CD14-positive monocyte (primary cell): Measurements from ENCODE around the gene CLCA1. TPM values are rescaled to one million over a fixed set of nuclear protein-coding genes. Genes with fewer than 3 reads are reported as not detected.

Source experiments
- DNase-seq, 3 donors: peaks; one replicate each; pipeline ENCODE4 v3.0.0-alpha.2; 2011 to 2022
- H2AFZ ChIP-seq: 2 replicates; pipeline ENCODE4 v1.6.0; 2012; ENCODE audit warnings: mild to moderate bottlenecking, low read depth, low read length, inconsistent platforms; ENCODE audit not compliant: insufficient read depth, poor library complexity, severe bottlenecking
- H3K27ac ChIP-seq, 2 donors: 1 replicate in 1 of 2; 2 replicates in 1 of 2; pipeline ENCODE4 v1.5.1; 2012 to 2013; ENCODE audit warnings: low read length in 2 of 2, control low read depth in 1 of 2, inconsistent platforms in 1 of 2, low read depth in 1 of 2, mild to moderate bottlenecking in 1 of 2
- H3K27me3 ChIP-seq, 2 donors: one replicate each; pipeline versions ENCODE4 v1.6.0 to v1.6.1; 2011 to 2013; ENCODE audit warnings: low read length in 2 of 2; ENCODE audit not compliant: control insufficient read depth in 2 of 2, insufficient read depth in 2 of 2
- H3K36me3 ChIP-seq, 2 donors: replicated peaks in 1 of 2; 1 replicate in 1 of 2; 2 replicates in 1 of 2; pipeline versions ENCODE4 v1.5.1 to v1.6.1; 2012 to 2013; ENCODE audit warnings: low read length in 2 of 2, control low read depth in 1 of 2, inconsistent platforms in 1 of 2, mild to moderate bottlenecking in 1 of 2; ENCODE audit not compliant: insufficient read depth in 2 of 2, control insufficient read depth in 1 of 2
- H3K4me1 ChIP-seq, 2 donors: 1 replicate in 1 of 2; 2 replicates in 1 of 2; pipeline versions ENCODE4 v1.5.1 to v1.6.1; 2012 to 2013; ENCODE audit warnings: low read length in 2 of 2, control low read depth in 1 of 2, inconsistent platforms in 1 of 2, mild to moderate bottlenecking in 1 of 2, moderate library complexity in 1 of 2; ENCODE audit not compliant: insufficient read depth in 2 of 2, control insufficient read depth in 1 of 2
- H3K4me2 ChIP-seq: replicated peaks from 2 replicates; pipeline ENCODE3; 2012; ENCODE audit warnings: low read length, moderate library complexity, mild to moderate bottlenecking; ENCODE audit not compliant: poor library complexity, severe bottlenecking; ENCODE audit errors: extremely low read depth
- H3K4me3 ChIP-seq, 3 experiments: fragments of 200-600 bp in 1 of 3; sonication (generic) in 1 of 3; replicated peaks in 1 of 3; 1 replicate in 2 of 3; 2 replicates in 1 of 3; pipeline ENCODE4 v1.5.1; 2011 to 2013; ENCODE audit warnings: low read length in 3 of 3, mild to moderate bottlenecking in 3 of 3, control low read depth in 2 of 3, low read depth in 2 of 3, inconsistent platforms in 1 of 3, moderate library complexity in 1 of 3
- H3K79me2 ChIP-seq: 2 replicates; pipeline ENCODE4 v1.6.0; 2012; ENCODE audit warnings: mild to moderate bottlenecking, control low read depth, inconsistent platforms, low read length, moderate library complexity; ENCODE audit not compliant: insufficient read depth
- H3K9ac ChIP-seq: 2 replicates; pipeline ENCODE4 v1.6.0; 2017; ENCODE audit warnings: low read length, mild to moderate bottlenecking; ENCODE audit not compliant: insufficient read depth, poor library complexity, severe bottlenecking
- H3K9me3 ChIP-seq, 2 donors: replicated peaks in 1 of 2; 1 replicate in 1 of 2; 2 replicates in 1 of 2; pipeline versions ENCODE4 v1.5.1 to v1.6.1; 2012 to 2013; ENCODE audit warnings: low read length in 2 of 2, control low read depth in 1 of 2; ENCODE audit not compliant: control insufficient read depth in 1 of 2, insufficient read depth in 1 of 2
- H4K20me1 ChIP-seq: 2 replicates; pipeline ENCODE4 v1.6.0; 2012; ENCODE audit warnings: mild to moderate bottlenecking, low read length, control low read depth, moderate library complexity; ENCODE audit not compliant: insufficient read depth
- H3K27ac Mint-ChIP-seq, 7 donors: one replicate each; pipeline ENCODE4 v1.8.0; 2020; ENCODE audit warnings: mild to moderate bottlenecking in 7 of 7, mixed read lengths in 7 of 7, moderate library complexity in 6 of 7, inconsistent platforms in 2 of 7
- H3K27me3 Mint-ChIP-seq, 3 donors: one replicate each; pipeline ENCODE4 v1.8.0; 2021 to 2022; ENCODE audit warnings: low read depth in 3 of 3, mild to moderate bottlenecking in 3 of 3, mixed read lengths in 3 of 3, moderate library complexity in 3 of 3, inconsistent platforms in 1 of 3
- H3K36me3 Mint-ChIP-seq, 2 donors: one replicate each; pipeline ENCODE4 v1.8.0; 2020; ENCODE audit warnings: mixed read lengths in 2 of 2, inconsistent platforms in 1 of 2, mild to moderate bottlenecking in 1 of 2
- H3K4me1 Mint-ChIP-seq: one replicate; pipeline ENCODE4 v1.8.0; 2020; ENCODE audit warnings: mild to moderate bottlenecking, mixed read lengths
- H3K4me3 Mint-ChIP-seq, 2 donors: one replicate each; pipeline ENCODE4 v1.8.0; 2020; ENCODE audit warnings: mild to moderate bottlenecking in 2 of 2, mixed read lengths in 2 of 2, moderate library complexity in 1 of 2
- H3K9me3 Mint-ChIP-seq, 7 donors: one replicate each; pipeline ENCODE4 v1.8.0; 2020 to 2022; ENCODE audit warnings: mixed read lengths in 7 of 7, mild to moderate bottlenecking in 6 of 7, moderate library complexity in 6 of 7, inconsistent platforms in 2 of 7
- intact Hi-C, 2 donors: fragments of 100-400 bp; cut with micrococcal nuclease; formaldehyde crosslinking; loops; one replicate each; pipeline versions ENCODE4 v1.15.0 to v1.15.1; 2023
- polyA plus RNA-seq, 3 donors: library from polyadenylated mRNA; depleted of rRNA in 1 of 3; unstranded in 2 of 3; stranded (reverse) in 1 of 3; fragments of 300-500 nt in 2 of 3; fragments of >200 nt in 1 of 3; fragmentation: Illumina TruSeq in 2 of 3; gene quantifications; 1 replicate in 2 of 3; 2 replicates in 1 of 3; pipeline ENCODE4 v1.2.3, GENCODE V29; 2012 to 2021
- TF ChIP-seq, protein P1 (sequence below): fragments of 200-600 bp; IDR thresholded peaks from one replicate; pipeline ENCODE4 v1.8.0; 2022; ENCODE audit warnings: antibody characterized with exemption, mild to moderate bottlenecking

Gene CLCA1
- polyA plus RNA-seq, 3 donors, result not detected

DNA sequence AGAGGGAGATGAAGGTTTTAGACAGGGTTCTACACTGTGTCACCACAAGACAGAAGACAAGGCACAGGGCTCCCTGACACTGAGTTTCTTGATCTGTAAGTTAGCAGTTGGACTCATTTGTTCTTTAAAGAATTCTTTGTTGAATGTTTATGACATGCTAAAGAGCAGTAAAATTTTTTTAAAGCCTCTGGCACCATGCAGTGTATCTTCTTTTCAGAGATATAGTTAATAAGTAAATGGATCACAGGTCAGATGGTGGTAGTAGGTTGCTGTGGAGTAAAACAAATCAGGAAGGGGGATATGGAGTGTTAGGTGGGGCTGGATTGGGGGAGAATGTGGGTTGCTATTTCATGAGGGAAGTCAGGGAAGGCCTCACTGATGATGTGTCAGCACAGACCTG is 80.1 kb downstream of the CLCA1 start:
- no peaks in the 10 kb centered on the region for H3K36me3 ChIP-seq
- no peak overlapping the region for H3K4me2 ChIP-seq
- no peak overlapping the region for H3K27ac ChIP-seq
- H3K9ac ChIP-seq, result no peak overlapping the region
- no peak overlapping the region for H3K4me3 Mint-ChIP-seq
- H3K27me3 Mint-ChIP-seq, result peaks cover 0 to 2% (median 0%) of the 10 kb centered on the region in 3 donors
- no peaks in the 10 kb centered on the region for H3K4me1 Mint-ChIP-seq
- H3K9me3 Mint-ChIP-seq, result peaks cover 20 to 34% (median 28%) of the 10 kb centered on the region in 7 donors
- H3K4me3 ChIP-seq, result no peak overlapping the region
- TF ChIP-seq, protein P1, sequence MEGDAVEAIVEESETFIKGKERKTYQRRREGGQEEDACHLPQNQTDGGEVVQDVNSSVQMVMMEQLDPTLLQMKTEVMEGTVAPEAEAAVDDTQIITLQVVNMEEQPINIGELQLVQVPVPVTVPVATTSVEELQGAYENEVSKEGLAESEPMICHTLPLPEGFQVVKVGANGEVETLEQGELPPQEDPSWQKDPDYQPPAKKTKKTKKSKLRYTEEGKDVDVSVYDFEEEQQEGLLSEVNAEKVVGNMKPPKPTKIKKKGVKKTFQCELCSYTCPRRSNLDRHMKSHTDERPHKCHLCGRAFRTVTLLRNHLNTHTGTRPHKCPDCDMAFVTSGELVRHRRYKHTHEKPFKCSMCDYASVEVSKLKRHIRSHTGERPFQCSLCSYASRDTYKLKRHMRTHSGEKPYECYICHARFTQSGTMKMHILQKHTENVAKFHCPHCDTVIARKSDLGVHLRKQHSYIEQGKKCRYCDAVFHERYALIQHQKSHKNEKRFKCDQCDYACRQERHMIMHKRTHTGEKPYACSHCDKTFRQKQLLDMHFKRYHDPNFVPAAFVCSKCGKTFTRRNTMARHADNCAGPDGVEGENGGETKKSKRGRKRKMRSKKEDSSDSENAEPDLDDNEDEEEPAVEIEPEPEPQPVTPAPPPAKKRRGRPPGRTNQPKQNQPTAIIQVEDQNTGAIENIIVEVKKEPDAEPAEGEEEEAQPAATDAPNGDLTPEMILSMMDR, result no peak
- DNase-seq, result no peak
- H3K4me1 ChIP-seq, result no peaks in the 10 kb centered on the region
- peaks cover 21 to 23% of the 10 kb centered on the region in 2 donors for H3K9me3 ChIP-seq
- H3K27ac Mint-ChIP-seq, result no peak overlapping the region
- no peak overlapping the region for H2AFZ ChIP-seq
- H3K79me2 ChIP-seq, result no peaks in the 10 kb centered on the region
- intact Hi-C loops, result no loop called here
- H3K36me3 Mint-ChIP-seq, result no peaks in the 10 kb centered on the region
- no peaks in the 10 kb centered on the region for H4K20me1 ChIP-seq
- H3K27me3 ChIP-seq, result no peaks in the 10 kb centered on the region

Other genes with a start within 250 kb of the CLCA1 start
- gene ODF2L, start 72.6 kb upstream of the CLCA1 start, polyA plus RNA-seq, result 1 to 10 TPM; 3.2 to 5.7 (median 3.5) TPM
- not detected for gene CLCA2, start 44.8 kb upstream of the CLCA1 start, polyA plus RNA-seq
- not detected for gene CLCA4, start 78.2 kb downstream of the CLCA1 start, polyA plus RNA-seq
- 10 to 100 TPM; 21.9 to 92.3 (median 75.8) TPM for gene SH3GLB1, start 235.6 kb downstream of the CLCA1 start, polyA plus RNA-seq